Uterus (tissue), 4 donors: ENCODE measurements around the gene SMPX. TPM values are rescaled to one million over a fixed set of nuclear protein-coding genes. Genes with fewer than 3 reads are reported as not detected.

Experiments
- DNase-seq, 2 donors: peaks; one replicate each; pipeline ENCODE4 v3.0.0-alpha.2; 2019 to 2020
- H3K27ac ChIP-seq, 2 donors: fragments of 200-600 bp; sonication (generic); 1 replicate in 1 of 2; 2 replicates in 1 of 2; pipeline ENCODE4 v1.5.1; 2016 to 2018
- H3K27me3 ChIP-seq, 2 donors: fragments of 200-600 bp; sonication (generic); one replicate each; pipeline ENCODE4 v1.5.1; 2018 to 2019; ENCODE audit warnings: control low read depth in 1 of 2
- H3K36me3 ChIP-seq, 2 donors: fragments of 200-600 bp; sonication (generic); one replicate each; pipeline ENCODE4 v1.5.1; 2019; ENCODE audit warnings: control low read depth in 1 of 2
- H3K4me1 ChIP-seq, 2 donors: fragments of 200-600 bp; sonication (generic); one replicate each; pipeline ENCODE4 v1.5.1; 2018 to 2019; ENCODE audit warnings: control low read depth in 1 of 2
- H3K4me3 ChIP-seq, 2 donors: fragments of 200-600 bp; sonication (generic); 1 replicate in 1 of 2; 2 replicates in 1 of 2; pipeline ENCODE4 v1.5.1; 2018 to 2019; ENCODE audit warnings: mild to moderate bottlenecking in 1 of 2
- H3K9me3 ChIP-seq, 2 donors: fragments of 200-600 bp; sonication (generic); one replicate each; pipeline ENCODE4 v1.5.1; 2019; ENCODE audit warnings: control low read depth in 1 of 2
- POLR2A ChIP-seq, 2 donors: fragments of 450-650 bp; IDR thresholded peaks; one replicate each; pipeline ENCODE4 v1.6.1; 2016; ENCODE audit warnings: antibody characterized with exemption in 2 of 2, mild to moderate bottlenecking in 1 of 2, moderate library complexity in 1 of 2
- intact Hi-C: fragments of 100-400 bp; cut with DNase I; formaldehyde crosslinking; loops from one replicate; pipeline ENCODE4 v1.15.1; 2023; ENCODE audit warnings: low total_unique reads
- total RNA-seq, 4 donors: library from RNA; depleted of rRNA in 3 of 4; stranded (reverse); fragments of >200 nt in 3 of 4; gene quantifications; one replicate each; pipeline versions ENCODE4 v1.1.0 to v1.2.4, GENCODE V29; 2014 to 2023
- TF ChIP-seq, protein P1 (sequence below), 4 experiments: fragments of 200-600 bp in 2 of 4; fragments of 450-650 bp in 2 of 4; sonication (generic) in 2 of 4; IDR thresholded peaks; one replicate each; pipeline ENCODE4 v1.5.1; 2016 to 2019; ENCODE audit warnings: antibody characterized with exemption in 4 of 4, mild to moderate bottlenecking in 2 of 4, moderate library complexity in 1 of 4
- donor health status: DM: yes; HTN: yes; CAD: no.

SMPX gene
- total RNA-seq, 4 donors from 2014 or later: 0.62 to 1.2 TPM; not detected in 2

DNA sequence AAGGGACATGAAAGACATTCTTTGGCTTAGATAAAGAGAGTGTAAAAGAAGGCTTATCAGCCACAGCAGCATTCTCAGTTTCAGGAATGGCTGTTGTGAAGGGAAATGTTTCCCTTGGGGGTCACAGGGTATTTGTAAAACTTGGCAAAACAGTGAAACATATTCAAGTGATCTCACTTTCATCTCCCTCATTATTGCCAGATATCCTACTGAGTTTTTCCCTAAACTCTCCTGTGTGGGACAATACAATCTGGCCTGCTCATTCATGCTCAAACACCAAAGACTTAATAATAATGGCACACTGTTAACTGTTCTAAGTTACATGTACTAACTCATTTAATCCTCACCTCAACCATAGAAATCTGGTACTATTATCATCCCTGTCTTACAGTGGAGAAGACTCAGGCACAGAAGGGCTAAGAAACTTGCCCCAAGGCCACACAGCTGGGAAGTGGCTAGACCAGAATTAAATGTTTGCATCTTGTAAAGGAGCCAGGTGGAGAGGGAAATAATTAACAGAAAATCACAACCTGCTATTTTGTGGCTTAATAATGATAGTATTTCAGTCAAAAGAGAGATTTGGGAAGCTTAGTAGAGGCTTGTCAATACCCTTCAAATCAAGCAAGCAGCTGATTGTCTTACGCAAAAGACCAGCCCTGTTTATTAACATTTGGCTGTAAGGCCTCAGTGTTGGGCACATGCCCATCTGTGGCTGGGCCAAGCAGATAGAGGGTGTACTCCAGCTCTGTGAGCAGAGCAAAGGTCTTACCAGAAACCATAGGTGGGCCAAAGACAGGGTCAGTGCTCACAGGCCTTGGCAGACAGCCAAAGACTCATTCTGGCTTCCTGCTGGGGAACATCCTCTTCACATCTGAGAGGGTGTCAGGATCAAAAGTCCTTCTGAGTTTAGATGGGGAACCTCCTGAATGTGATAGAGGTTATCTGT, 17.3 kb downstream of the SMPX start:
- H3K9me3 ChIP-seq: no peaks in the 10 kb centered on the region
- intact Hi-C loops: no loop called here
- no peaks in the 10 kb centered on the region for H3K36me3 ChIP-seq
- no peak for DNase-seq
- no peak overlapping the region for H3K27ac ChIP-seq
- TF ChIP-seq POLR2A (IDR thresholded peaks at IDR 0.05): no peak
- TF ChIP-seq, protein P1, sequence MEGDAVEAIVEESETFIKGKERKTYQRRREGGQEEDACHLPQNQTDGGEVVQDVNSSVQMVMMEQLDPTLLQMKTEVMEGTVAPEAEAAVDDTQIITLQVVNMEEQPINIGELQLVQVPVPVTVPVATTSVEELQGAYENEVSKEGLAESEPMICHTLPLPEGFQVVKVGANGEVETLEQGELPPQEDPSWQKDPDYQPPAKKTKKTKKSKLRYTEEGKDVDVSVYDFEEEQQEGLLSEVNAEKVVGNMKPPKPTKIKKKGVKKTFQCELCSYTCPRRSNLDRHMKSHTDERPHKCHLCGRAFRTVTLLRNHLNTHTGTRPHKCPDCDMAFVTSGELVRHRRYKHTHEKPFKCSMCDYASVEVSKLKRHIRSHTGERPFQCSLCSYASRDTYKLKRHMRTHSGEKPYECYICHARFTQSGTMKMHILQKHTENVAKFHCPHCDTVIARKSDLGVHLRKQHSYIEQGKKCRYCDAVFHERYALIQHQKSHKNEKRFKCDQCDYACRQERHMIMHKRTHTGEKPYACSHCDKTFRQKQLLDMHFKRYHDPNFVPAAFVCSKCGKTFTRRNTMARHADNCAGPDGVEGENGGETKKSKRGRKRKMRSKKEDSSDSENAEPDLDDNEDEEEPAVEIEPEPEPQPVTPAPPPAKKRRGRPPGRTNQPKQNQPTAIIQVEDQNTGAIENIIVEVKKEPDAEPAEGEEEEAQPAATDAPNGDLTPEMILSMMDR (IDR thresholded peaks at IDR 0.05): no peak
- no peaks in the 10 kb centered on the region for H3K4me1 ChIP-seq
- H3K27me3 ChIP-seq: no peaks in the 10 kb centered on the region
- H3K4me3 ChIP-seq: no peak overlapping the region

DNA sequence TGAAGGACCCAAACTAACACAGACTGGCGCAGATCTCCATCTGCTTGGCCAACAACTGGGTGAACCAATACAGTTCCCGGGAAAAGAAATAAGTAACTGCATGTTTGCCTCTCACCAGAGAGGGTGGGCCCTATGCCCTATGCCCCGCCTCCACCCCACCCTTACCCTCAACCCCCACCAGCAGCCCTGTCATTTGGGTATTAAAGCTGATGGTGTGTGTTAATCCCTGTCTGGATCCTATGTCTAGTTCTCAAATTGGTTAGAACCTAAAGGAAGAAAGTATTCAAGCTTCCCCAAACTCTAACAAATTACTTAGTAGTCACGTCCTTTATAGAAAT, 19.0 kb downstream of the SMPX start:
- TF ChIP-seq POLR2A (IDR thresholded peaks at IDR 0.05): no peak
- TF ChIP-seq, protein P1 (IDR thresholded peaks at IDR 0.05): no peak
- H3K4me3 ChIP-seq: no peak overlapping the region
- no peaks in the 10 kb centered on the region for H3K9me3 ChIP-seq
- intact Hi-C loops: no loop called here
- H3K4me1 ChIP-seq: no peaks in the 10 kb centered on the region
- no peaks in the 10 kb centered on the region for H3K27me3 ChIP-seq
- no peak overlapping the region for H3K27ac ChIP-seq
- H3K36me3 ChIP-seq: no peaks in the 10 kb centered on the region
- no peak for DNase-seq

DNA sequence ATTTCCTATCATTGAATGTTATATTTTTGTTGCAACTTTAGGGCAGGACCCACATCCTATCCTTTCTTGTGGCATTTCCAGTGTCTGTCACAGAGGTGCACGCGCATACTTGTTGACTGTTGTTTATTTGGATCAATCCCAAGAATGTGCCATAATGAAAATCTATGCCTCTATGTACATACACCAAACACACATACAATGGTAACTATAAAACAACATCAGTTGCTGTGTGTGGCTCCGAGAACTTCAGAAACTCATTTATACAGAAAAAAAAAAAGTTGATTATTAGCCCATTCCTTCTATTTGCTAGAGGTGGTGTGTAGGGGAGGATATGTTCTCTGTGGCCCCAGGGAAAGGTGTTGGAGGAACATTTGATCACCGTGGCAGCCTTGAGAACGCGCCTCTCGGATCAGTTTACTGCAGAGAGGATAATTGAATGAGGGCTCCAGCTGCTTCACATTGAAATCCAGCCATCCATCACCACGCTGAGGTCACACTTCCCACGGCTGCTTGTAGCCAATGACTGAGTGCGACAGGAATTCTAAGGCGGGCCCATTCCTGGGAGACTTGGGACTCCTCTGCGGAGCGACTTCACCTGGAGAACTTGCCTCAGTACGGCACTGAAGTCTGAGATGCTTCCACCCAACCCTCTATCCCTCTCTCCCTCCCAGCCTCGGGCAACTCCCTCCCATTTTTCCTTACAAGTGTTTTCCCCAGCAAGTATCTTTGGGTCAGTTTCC, 19.5 kb downstream of the SMPX start:
- intact Hi-C loops: no loop called here
- no peaks in the 10 kb centered on the region for H3K36me3 ChIP-seq
- no peak for DNase-seq
- no peak for TF ChIP-seq POLR2A (IDR thresholded peaks at IDR 0.05)
- TF ChIP-seq, protein P1 (IDR thresholded peaks at IDR 0.05): no peak
- no peaks in the 10 kb centered on the region for H3K27me3 ChIP-seq
- H3K27ac ChIP-seq: no peak overlapping the region
- H3K4me3 ChIP-seq: no peak overlapping the region
- H3K9me3 ChIP-seq: no peaks in the 10 kb centered on the region
- H3K4me1 ChIP-seq: no peaks in the 10 kb centered on the region

DNA sequence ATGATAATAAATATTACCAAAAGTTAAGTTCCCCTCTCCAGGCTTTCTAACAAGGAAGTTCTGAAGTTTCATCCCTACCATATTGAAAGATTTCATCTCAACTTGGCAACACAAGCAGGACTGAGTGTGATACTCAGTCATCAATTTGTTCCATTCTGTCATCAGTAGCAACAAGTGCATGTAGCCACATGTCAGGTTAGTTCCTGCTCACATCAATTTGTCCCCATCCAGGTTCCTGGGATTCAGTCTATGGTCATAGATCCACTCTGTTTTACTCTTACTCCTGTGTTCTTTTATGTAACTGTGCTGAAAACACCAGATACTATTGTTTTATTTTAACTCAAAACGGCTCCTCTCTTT, 22.2 kb downstream of the SMPX start:
- H3K27ac ChIP-seq: no peak overlapping the region

More for the DNA sequence above, 22.2 kb downstream of the SMPX start:
- no peaks in the 10 kb centered on the region for H3K4me1 ChIP-seq
- no peaks in the 10 kb centered on the region for H3K9me3 ChIP-seq
- H3K4me3 ChIP-seq: no peak overlapping the region
- intact Hi-C loops: no loop called here
- no peak for DNase-seq
- TF ChIP-seq, protein P1 (IDR thresholded peaks at IDR 0.05): no peak
- no peak for TF ChIP-seq POLR2A (IDR thresholded peaks at IDR 0.05)
- H3K36me3 ChIP-seq: no peaks in the 10 kb centered on the region
- H3K27me3 ChIP-seq: no peaks in the 10 kb centered on the region
